T follicular helper cell (primary cell): ENCODE measurements around the gene SIAH1.
"Not testable (repeated sequence)": the region's sequence is repeated elsewhere in the genome, so short reads cannot be mapped to it uniquely, and the experiment has no call there.

Experiments
- DNase-seq: peaks from one replicate; pipeline ENCODE4 v3.0.0-alpha.2; 2020; ENCODE audit warnings: low read depth

The SIAH1 gene

DNA sequence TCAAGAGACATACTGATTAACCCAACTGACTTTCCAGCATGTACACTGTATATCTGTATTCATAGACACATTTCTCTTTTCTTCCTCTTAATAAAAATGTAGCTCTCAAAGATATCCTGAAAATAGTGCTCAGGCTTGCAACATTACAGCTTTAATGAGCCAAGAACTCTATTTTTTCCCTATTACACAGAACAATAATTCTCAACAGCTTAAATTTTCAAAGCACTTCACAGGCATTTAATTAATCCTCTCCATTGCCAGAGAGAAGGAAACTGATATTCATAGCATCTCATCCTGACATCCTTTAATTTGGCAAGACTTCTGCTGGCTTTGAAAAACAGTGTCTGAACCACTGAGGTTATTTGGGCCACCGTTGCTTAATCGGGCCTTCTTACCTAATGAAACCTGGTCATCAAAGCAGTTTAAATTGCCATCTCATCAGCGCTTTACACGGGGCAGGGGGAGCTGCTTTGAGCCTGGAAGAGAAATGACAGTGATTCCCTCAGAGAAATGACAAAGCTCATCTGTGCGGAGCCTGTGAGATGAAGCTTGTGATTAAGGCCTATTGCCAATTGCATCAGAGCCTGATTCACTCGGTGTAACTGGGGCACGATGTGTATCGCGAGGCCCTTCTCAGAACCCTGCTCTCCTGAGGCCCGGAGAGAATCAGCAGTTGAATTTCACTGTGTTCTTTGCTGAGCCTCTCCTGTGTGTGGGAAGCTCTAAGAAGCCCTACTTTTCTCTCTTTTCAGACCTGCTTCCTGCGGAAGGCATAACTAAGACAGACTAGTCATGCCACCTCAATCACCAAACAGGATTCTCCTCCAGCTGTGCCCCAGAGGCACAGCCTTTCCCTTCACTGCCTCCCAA, 8.5 kb upstream of the SIAH1 start:
- no peak for DNase-seq

GRCh38 chr16:48392407-48392806, 7.2 kb upstream of the SIAH1 start:
- no peak for DNase-seq

DNA sequence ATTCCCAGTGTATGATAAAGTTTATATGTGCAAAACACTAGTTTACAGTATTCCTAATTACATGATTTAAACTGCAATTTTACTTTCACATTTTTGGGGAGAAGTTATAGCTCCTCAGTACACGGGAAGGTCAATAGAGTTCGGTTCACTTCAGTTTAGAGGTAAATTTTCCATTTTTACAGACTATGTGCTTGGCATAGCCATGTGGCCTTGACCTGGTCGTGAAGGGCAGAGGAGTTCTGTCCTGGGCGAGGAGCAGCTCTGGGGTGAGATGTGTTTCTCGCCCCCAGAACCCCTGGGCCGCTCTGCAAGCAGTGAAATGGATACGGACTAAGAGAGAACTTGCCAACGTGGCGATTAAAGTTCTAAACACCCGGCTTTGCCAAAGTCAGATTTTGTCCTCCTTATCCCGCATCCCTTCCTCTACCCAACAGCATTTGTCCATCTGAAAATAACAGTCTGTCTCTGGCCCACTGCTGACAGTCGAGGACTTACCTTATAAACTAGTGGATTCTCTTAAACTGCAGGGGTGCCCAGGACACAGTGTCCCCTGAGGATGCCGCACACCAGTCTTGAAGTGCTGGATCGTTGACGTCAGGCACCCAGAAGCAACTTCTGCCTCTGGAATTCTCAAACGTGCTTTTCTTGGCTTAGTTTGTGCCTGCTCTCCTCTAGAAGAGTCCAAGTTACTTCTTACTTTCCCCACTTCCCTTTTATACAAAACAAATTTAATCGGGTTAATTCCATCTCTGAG, 1.5 kb upstream of the SIAH1 start:
- no peak for DNase-seq

GRCh38 chr16:48384520-48385252, 527 bp downstream of the SIAH1 start:
- DNase-seq, result no peak

GRCh38 chr16:48383877-48384519, 1.2 kb downstream of the SIAH1 start:
- DNase-seq, result no peak

DNA sequence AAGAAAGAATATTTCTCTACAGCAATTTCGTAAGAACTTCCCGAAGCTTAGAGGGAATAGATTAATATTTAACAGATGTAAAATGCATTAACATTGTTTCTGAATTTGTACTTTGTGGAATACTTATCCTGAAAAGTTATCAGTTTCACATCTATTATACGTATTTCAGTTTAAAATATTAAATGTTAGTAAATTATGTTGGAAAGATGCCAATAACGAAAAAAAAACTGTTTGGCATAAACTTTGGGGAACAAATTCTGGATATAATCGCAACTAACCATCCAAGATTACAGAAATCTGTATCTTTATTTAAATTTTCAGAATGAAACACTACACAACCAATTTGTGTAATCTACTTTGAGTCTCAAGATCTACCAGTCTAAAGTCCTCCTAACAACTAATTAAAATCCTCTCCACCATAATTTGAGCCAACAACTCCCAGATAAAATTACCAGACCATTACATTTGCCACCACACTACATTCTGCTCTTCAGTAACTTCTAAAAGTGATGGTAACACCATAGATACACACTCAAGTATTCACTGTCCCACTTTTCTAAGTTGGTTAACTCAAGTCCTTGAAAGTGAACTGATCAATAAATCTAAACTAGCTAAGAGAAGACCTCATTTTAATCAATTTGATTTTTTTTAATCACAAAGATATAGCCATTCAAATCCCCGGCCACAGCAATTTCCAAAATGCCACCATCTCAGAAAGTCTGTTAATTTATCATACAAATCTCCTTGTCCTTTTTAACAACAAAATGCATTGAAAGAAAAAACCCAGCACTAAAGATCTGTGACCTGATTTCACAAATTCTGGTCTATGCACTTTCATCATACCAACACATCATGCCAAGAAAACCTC, 2.0 kb downstream of the SIAH1 start:
- DNase-seq, result no peak

DNA sequence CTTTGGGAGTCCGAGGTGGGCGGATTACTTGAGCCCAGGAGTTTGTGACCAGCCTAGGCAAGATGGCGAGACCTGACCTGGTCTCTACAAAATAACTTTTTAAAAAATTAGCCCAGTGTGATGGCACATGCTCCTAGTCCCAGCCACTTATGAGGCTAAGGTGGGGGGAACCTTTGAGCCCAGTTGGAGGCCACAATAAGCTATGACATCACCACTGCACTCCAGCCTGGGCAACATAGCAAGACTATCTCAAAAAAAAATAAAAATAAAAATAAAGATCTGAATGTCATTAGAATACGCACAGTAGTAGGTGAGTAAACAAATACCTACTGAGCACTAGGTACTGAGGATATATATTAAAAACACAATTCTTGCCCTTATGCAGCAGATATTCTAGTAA, 3.1 kb downstream of the SIAH1 start:
- no peak for DNase-seq

DNA sequence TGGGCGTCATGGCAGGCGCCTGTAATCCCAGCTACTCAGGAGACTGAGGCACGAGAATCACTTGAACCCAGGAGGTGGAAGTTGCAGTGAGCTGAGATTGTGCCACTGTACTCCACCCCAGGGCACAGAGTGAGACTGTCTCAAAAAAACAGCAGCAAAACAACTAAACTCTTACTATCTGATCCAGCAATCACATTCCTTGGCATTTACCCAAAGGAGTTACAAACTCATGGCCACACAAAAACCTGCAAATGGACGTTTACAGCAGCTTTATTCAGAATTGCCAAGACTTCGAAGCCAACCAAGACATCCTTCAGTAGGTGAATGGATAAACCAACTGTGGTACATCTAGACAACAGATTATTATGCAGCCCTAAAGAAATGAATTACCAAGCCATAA, 4.0 kb downstream of the SIAH1 start:
- no peak for DNase-seq

DNA sequence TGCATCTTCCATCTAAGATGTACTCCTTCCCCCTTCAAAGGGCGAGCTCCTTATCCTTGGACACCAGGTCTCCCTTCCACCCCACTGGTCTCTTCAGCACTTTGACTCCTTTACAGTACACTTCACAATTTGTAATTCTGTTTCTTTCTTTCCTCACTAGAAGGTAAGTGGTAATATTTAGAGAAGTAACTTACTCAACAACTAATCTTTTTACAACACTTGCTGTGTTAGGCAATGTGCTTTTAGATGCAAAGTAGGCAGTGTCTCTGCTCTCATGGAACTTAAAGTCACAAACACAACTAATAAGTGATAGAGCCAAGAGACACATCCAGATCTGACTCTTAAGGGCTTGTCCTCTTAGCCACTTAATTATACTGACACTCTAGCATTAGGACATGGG, 6.4 kb downstream of the SIAH1 start:
- DNase-seq, result no peak

GRCh38 chr16:48378276-48378675, 6.9 kb downstream of the SIAH1 start:
- DNase-seq, result no peak

GRCh38 chr16:48377301-48377700, 7.9 kb downstream of the SIAH1 start:
- DNase-seq, result not testable (repeated sequence)

GRCh38 chr16:48374255-48374654, 11.0 kb downstream of the SIAH1 start:
- no peak for DNase-seq

GRCh38 chr16:48373258-48374029, 11.8 kb downstream of the SIAH1 start:
- DNase-seq, result no peak

- DNase-seq, result no peak
These were observed 12.5 kb downstream of the SIAH1 start for GRCh38 chr16:48372744-48373143.

GRCh38 chr16:48371393-48371780, 13.8 kb downstream of the SIAH1 start:
- no peak for DNase-seq

GRCh38 chr16:48370668-48371392, 14.4 kb downstream of the SIAH1 start:
- not testable (repeated sequence) for DNase-seq

- DNase-seq, result no peak
These were observed 15.0 kb downstream of the SIAH1 start for GRCh38 chr16:48370229-48370628.

GRCh38 chr16:48369765-48370164, 15.4 kb downstream of the SIAH1 start:
- no peak for DNase-seq

- DNase-seq, result no peak
These were observed 17.7 kb downstream of the SIAH1 start for GRCh38 chr16:48367441-48368049.
